Renal pelvis (tissue), 4 donors: ENCODE data around the gene MRPS31. TPM values are rescaled to one million over a fixed set of nuclear protein-coding genes. Genes with fewer than 3 reads are reported as not detected.
"Not testable (repeated sequence)": the region's sequence is repeated elsewhere in the genome, so short reads cannot be mapped to it uniquely, and the experiment has no call there.

Experiments
- DNase-seq: peaks from one replicate; pipeline ENCODE4 v3.0.0-alpha.2; 2013
- polyA plus RNA-seq, 3 donors: library from polyadenylated mRNA; unstranded; fragments of 120-200 nt; gene quantifications; one replicate each; pipeline ENCODE4 v1.2.1, GENCODE V29; 2013; ENCODE audit not compliant: insufficient read length in 3 of 3

The MRPS31 gene
- polyA plus RNA-seq, 3 donors, result 41.4 to 52.2 (median 49.1) TPM

GRCh38 chr13:40772765-40773473 lies 1.9 kb upstream of the MRPS31 start:
- DNase-seq, result no peak

- DNase-seq, result no peak
Measured at GRCh38 chr13:40770609-40770933, 419 bp downstream of the MRPS31 start.

DNA sequence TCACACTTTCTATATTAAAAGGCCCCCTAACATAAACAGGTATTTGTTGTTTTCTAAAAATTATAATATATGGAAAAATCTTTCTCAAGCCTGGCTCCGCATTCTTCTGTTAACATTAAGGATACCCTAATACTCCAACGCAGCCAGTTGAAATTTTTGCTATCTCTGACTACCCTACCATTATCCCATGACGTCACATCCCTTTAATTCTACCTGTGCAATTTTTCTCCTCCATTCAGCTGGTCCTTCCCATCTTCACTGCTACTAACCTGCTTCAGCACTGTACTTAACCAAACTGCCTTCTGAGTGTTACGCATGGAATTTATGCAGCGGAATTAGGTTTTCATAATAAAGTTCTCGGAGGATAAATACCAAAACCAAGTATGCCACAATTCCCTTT lies 1.0 kb downstream of the MRPS31 start:
- DNase-seq, result no peak

GRCh38 chr13:40765602-40766001 lies 5.4 kb downstream of the MRPS31 start:
- DNase-seq, result no peak

GRCh38 chr13:40764587-40765403 lies 6.2 kb downstream of the MRPS31 start:
- DNase-seq, result no peak

DNA sequence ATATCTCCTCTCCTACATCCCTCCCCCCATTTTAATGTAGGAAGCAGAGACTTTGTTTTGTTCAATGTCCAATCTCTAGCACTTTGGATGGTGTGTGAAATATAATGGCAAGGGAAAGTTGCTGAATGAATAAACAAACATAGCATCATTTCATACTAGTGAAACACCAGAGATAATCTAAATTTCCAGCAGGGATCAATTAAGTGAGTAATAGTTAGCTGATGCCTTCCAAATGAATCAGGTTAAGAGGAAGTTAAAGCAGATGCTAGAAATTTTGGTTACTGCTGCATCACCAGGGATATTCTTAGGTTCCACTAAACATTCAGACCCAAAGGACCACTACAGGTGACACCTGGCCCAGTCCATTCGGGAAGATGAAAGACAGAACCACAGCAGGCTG lies 8.1 kb downstream of the MRPS31 start:
- no peak for DNase-seq

DNA sequence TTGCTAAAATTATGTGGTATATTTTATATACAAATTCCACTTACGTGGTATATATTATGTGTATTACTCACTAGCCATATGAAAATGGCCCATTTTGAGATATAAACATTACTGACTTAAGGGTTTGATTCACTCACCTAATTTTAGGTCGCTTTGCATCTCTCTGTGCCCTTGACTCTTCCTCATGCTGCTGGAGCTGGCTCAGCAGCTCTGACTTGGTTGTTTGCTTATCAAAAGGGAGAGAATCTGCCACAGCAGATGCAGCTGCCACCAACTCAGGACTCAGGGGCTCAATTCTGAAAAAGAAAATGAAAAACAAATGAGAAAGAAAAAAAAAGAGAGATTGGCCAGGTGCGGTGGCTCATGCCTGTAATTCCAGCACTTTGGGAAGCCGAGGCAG lies 12.2 kb downstream of the MRPS31 start:
- DNase-seq, result no peak

DNA sequence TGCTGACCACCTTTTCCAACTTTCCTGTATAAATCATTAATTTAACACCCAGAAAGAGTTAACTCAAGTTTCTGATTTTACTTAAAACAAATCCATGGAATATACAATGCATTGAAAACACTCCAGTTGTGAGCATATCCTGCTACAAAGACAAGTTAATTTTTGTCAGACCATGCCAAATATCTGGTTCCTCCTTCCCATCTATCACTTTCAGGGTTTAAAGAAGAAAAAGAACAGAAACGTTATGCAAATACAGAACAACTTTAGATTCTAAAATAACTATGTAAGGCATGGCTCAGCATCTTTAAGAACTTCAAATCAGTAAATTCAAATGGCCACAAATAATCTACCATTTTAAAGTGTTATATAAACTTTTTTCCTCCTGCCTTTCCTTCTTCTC lies 14.9 kb downstream of the MRPS31 start:
- no peak for DNase-seq

DNA sequence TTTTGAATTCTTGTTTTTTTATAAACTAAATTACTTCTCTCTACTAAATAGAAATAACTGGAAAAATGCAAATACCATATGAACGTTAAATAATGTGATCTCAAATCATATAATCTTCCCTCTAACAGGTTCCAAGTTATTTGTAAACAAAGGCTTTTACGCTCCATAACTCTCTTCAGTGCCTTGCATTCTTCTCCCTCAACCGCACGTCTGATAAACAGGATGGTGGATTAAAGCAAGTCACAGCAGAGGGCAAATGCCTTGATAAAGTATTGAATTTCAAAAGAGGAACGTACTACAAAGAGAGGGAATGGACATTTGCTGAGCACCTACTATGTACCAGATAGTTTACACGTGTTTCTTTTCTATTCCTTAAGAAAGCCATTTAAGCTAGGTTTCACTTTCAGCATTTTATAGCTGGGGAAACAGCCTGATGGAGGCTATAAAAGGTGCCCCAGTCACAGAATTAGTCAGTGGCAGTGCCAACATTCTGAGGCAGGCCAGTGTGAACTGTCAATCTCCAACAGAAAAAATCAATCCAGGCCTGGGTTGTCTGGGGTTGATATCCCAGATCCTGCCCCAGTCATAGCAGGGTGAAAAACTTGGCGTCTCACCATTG lies 15.8 kb downstream of the MRPS31 start:
- no peak for DNase-seq

DNA sequence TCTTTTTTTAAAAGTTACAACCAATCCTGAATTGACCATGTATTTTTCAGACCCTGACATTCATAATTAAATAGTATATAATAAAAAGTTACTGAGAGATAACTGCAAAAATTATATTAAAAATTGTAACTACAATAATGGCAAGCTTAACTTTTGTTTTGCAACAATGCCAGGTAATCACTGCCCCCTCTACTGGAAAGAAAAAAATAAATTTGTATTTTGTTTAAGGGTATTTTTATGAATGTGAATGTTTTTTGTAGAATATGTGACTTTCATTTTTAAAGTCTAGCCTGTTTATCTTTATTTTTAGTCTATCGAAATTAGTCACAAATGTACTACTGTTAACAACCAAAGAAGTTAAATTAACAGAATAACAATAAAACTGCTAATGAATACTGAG lies 21.7 kb downstream of the MRPS31 start:
- no peak for DNase-seq

DNA sequence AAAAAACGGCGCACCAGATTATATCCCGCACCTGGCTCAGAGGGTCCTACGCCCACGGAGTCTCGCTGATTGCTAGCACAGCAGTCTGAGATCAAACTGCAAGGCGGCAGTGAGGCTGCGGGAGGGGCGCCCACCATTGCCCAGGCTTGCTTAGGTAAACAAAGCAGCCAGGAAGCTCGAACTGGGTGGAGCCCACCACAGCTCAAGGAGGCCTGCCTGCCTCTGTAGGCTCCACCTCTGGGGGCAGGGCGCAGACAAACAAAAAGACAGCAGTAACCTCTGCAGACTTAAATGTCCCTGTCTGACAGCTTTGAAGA lies 35.8 kb downstream of the MRPS31 start:
- DNase-seq, result not testable (repeated sequence)

DNA sequence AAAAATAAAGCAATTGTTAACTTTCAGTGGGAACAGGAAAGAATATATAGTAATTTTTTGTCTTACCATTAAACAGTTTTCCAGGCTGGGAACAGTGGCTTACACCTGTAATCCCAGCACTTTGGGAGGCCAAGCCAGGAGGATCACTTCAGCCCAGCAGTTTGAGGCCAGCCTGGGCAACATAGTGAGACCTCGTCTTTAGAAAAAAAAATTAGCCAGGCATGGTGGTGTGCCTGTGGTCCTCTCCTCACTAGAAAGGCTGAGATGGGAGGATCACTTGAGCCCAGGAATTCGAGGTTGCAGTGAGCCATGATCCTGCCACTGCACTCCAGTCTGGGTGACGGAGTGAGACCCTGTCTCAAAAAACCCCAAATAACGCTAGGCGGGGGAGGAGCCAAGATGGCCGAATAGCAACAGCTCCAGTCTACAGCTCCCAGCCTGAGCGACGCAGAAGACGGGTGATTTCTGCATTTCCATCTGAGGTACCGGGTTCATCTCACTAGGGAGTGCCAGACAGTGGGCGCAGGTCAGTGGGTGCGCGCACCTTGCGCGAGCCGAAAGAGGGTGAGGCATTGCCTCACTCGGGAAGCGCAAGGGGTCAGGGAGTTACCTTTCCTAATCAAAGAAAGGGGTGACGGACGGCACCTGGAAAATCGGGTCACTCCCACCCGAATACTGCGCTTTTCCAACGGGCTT lies 36.3 kb downstream of the MRPS31 start:
- not testable (repeated sequence) for DNase-seq

DNA sequence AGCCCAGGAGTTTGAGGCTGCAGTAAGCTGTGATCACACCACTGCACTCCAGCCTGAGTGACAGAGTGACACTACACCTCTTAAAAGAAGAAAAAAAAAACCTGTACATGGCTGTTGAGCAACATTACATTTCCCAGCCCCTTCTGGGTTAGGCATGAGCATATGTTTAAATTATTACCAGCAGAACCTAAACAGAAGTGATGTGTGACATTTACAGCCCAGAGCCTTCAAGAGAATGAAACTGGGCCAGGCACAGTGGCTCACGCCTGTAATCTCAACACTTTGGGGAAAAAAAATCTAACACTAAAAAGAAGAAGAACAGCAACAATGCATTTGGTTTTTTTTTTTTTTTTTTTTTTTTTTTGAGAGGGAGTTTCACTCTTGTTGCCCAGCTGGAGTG lies 38.3 kb downstream of the MRPS31 start:
- no peak for DNase-seq

DNA sequence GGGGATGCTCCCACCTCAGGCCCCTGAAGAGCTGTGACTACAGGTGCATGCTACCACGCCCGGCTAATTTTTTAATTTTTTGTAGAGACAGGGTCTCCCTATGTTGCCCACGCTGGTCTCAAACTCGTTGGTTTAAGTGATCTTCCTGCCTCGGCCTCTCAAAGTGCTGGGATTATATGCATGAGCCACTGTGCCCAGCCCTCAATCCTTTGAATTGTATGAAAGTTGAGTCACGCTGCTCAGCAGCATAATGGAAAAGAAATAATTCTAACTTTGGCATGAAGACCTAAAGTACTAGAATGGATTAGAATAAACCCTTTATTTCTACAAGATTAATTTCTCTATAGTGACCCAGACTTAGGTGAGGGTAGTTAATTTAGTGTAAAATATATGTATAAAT lies 42.4 kb downstream of the MRPS31 start:
- no peak for DNase-seq

DNA sequence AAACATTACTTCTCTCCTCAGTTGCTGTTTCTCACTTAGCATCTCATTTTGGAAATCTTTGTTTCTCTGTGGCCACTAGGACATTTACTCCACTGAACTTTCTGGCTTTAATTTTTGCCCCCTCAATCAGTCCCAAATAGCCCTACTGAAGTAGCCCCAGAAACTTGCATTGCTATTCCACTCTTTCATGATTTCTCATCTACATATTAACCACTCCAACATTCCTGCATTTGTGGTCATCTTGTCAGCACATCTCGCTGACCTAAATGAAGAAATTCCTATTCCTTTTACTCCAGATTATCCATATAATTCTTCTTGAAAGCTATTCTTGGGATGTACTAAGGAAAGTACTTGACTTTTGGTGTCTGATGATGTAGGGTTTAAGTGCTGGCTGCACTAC lies 56.6 kb downstream of the MRPS31 start:
- DNase-seq, result not testable (repeated sequence)

- DNase-seq, result no peak
Measured at GRCh38 chr13:40706439-40706838, 64.6 kb downstream of the MRPS31 start.

DNA sequence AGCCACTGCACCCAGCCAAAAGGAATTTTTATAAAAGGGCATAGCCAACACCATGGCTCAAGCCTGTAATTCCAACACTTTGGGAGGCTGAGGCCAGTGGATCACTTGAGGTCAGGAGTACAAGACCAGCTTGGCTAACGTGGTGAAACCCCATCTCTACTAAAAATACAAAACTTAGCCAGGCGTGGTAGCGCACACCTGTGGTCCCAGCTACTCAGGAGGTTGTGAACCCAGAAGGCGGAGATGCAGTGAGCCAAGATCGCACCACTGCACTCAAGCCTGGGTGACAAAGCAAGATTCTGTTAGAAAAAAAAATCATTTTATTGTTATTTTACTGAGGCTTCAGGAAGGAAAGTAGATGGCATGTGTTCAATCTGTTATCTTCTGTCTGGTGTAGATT lies 73.3 kb downstream of the MRPS31 start:
- no peak for DNase-seq

GRCh38 chr13:40694426-40694825 lies 76.6 kb downstream of the MRPS31 start:
- DNase-seq, result no peak

DNA sequence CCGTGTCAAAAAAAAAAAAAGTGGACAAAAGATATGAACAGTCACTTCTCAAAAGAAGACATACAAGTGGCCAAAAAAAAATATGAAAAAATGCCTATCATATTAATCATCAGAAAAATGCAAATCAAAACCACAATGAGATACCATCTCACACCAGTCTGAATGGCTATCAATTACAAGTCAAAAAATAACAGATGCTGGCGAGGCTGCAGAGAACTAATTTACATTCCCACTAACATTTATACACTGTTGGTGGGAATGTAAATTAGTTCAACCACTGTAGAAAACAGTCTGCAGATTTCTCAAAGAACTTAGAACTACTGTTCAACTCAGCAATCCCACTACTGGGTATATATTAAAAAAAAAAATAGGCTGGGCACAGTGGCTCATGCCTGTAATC lies 78.0 kb downstream of the MRPS31 start:
- no peak for DNase-seq

DNA sequence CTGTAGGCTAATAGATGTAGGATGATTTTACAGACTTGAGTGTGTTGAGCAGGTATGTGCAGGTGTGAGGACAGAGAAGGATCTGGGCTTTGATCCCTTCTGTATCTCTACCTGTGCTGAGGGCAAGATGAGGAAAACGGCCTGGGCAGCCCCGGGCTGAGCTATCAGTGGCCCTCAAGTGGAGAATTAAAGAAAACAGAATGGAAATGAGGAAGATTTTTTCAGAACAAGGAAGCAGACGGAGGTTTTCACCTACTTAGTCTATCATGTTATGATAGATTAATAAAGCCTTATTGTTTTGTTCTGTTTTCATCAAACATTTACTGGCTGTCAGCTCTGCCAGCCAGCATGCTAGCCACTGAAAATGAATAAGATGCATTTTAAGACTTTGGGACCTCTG lies 82.2 kb downstream of the MRPS31 start:
- DNase-seq, result no peak

DNA sequence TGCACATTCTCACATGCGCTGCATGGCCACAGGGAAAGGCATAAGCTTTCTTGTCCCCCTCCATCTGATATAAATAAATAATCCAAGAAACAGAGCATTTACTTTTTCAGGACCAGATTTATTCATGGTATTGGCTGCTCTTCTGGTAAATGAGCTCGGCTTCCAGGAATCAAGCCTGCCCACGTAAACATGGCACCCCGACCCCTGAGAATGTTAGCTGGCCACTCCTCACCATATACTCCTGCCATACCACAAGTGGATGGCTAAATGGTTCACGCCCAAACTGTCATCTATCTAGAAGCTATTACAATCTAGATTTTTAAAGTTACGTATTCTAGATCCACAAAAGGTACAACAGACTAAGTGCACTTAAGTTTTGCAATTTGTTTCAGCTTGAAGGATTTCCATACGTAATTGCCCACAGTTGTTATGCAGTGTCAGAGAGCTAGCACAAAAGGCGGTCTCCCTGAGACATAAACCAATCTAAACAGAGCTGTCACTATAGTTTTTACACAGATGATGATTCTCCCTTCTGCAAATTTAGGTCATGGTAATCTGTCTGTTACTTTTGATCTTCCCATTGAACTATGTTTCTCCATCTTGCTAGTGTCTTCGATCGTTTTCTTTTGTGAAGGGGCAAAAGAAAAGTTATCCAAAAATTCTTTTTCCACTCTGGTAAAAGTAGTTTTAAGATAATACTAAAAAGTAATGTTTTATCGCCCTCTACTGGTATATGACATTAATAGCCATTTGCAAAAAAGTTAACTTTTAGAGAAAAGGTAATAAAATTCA lies 88.3 kb downstream of the MRPS31 start:
- no peak for DNase-seq
